Measurements from ENCODE around the gene SPTBN1.

Gene SPTBN1

GRCh38 chr2:54578648-54579045 lies 122.5 kb downstream of the SPTBN1 start:
- DNase-seq = no peak

GRCh38 chr2:54579061-54579681 lies 123.0 kb downstream of the SPTBN1 start:
- DNase-seq = no peak

- peak; percentile 67 for DNase-seq
Measured at GRCh38 chr2:54579682-54580620, 123.8 kb downstream of the SPTBN1 start.

- DNase-seq = no peak
Measured at GRCh38 chr2:54581326-54582039, 125.4 kb downstream of the SPTBN1 start.

- DNase-seq = no peak
Measured at GRCh38 chr2:54582987-54583386, 126.9 kb downstream of the SPTBN1 start.

- no peak for DNase-seq
Measured at GRCh38 chr2:54584598-54584997, 128.5 kb downstream of the SPTBN1 start.

GRCh38 chr2:54585136-54585733 lies 129.1 kb downstream of the SPTBN1 start:
- DNase-seq = no peak

GRCh38 chr2:54586062-54586461 lies 129.9 kb downstream of the SPTBN1 start:
- no peak for DNase-seq

- DNase-seq = no peak
Measured at GRCh38 chr2:54586494-54586893, 130.4 kb downstream of the SPTBN1 start.

GRCh38 chr2:54587171-54588016 lies 131.3 kb downstream of the SPTBN1 start:
- no peak for DNase-seq

- DNase-seq = no peak
Measured at GRCh38 chr2:54588244-54588899, 132.2 kb downstream of the SPTBN1 start.

- no peak for DNase-seq
Measured at GRCh38 chr2:54589038-54589339, 132.9 kb downstream of the SPTBN1 start.

- DNase-seq = no peak
Measured at GRCh38 chr2:54589340-54590215, 133.5 kb downstream of the SPTBN1 start.

GRCh38 chr2:54590216-54591120 lies 134.3 kb downstream of the SPTBN1 start:
- DNase-seq = no peak

- DNase-seq = no peak
Measured at GRCh38 chr2:54591551-54591950, 135.4 kb downstream of the SPTBN1 start.

GRCh38 chr2:54593249-54593648 lies 137.1 kb downstream of the SPTBN1 start:
- no peak for DNase-seq

GRCh38 chr2:54594048-54594447 lies 137.9 kb downstream of the SPTBN1 start:
- DNase-seq = no peak

- no peak for DNase-seq
Measured at GRCh38 chr2:54595161-54595803, 139.2 kb downstream of the SPTBN1 start.

Measured in CD4-positive, alpha-beta T cell treated with Interleukin-15 for 1 hour (primary cell).